Fibroblast of lung (primary cell): ENCODE measurements around the gene FBXL13.

Experiments used
- EZH2 ChIP-seq: IDR thresholded peaks from 2 replicates; pipeline ENCODE4 v1.5.1; 2012; ENCODE audit warnings: low read length, control low read depth, mild to moderate bottlenecking; ENCODE audit errors: missing control alignments
- TF ChIP-seq, protein P1 (sequence below), 2 donors: IDR thresholded peaks in 1 of 2; conservative IDR thresholded peaks in 1 of 2; 1 replicate in 1 of 2; 2 replicates in 1 of 2; pipeline ENCODE4 v1.5.1; 2011 to 2012; ENCODE audit warnings: low read length in 2 of 2, control low read depth in 1 of 2, inconsistent platforms in 1 of 2, low read depth in 1 of 2, mild to moderate bottlenecking in 1 of 2

- TF ChIP-seq EZH2 = no peak
- TF ChIP-seq, protein P1, sequence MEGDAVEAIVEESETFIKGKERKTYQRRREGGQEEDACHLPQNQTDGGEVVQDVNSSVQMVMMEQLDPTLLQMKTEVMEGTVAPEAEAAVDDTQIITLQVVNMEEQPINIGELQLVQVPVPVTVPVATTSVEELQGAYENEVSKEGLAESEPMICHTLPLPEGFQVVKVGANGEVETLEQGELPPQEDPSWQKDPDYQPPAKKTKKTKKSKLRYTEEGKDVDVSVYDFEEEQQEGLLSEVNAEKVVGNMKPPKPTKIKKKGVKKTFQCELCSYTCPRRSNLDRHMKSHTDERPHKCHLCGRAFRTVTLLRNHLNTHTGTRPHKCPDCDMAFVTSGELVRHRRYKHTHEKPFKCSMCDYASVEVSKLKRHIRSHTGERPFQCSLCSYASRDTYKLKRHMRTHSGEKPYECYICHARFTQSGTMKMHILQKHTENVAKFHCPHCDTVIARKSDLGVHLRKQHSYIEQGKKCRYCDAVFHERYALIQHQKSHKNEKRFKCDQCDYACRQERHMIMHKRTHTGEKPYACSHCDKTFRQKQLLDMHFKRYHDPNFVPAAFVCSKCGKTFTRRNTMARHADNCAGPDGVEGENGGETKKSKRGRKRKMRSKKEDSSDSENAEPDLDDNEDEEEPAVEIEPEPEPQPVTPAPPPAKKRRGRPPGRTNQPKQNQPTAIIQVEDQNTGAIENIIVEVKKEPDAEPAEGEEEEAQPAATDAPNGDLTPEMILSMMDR (conservative IDR thresholded peaks at IDR 0.05 in 1 of 2, IDR thresholded peaks at IDR 0.05 in 1 of 2; ENCODE audit: low read depth in 1 of 2, low read length in 2 of 2) = no peak
These were observed 82.9 kb downstream of the FBXL13 start for GRCh38 chr7:102991540-102992214.
